Right lobe of liver (tissue), 6 donors: ENCODE data around the gene SIX5. TPM values are rescaled to one million over a fixed set of nuclear protein-coding genes. Genes with fewer than 3 reads are reported as not detected.

Experiments used
- ATAC-seq, 4 donors: fragments of 200-7000 bp; cut with Tn5 transposase; one replicate each; pipeline ENCODE4 v1.9.1; 2020; ENCODE audit warnings: mild to moderate bottlenecking in 4 of 4, moderate library complexity in 4 of 4
- DNase-seq, 3 donors: peaks; one replicate each; pipeline ENCODE4 v3.0.0-alpha.2; 2020
- H3K27ac ChIP-seq, 3 donors: fragments of 200-600 bp; one replicate each; pipeline ENCODE4 v1.8.0; 2022
- H3K27me3 ChIP-seq, 2 donors: fragments of 200-600 bp; one replicate each; pipeline ENCODE4 v1.8.0; 2022
- H3K36me3 ChIP-seq, 4 donors: fragments of 200-600 bp; sonication (generic) in 1 of 4; one replicate each; pipeline versions ENCODE4 v1.5.1 to v1.8.0; 2017 to 2022; ENCODE audit warnings: control low read depth in 1 of 4
- H3K4me1 ChIP-seq, 4 donors: fragments of 200-600 bp; sonication (generic) in 1 of 4; one replicate each; pipeline versions ENCODE4 v1.5.1 to v1.8.0; 2017 to 2022; ENCODE audit warnings: control low read depth in 1 of 4
- H3K4me3 ChIP-seq, 3 donors: fragments of 200-600 bp; one replicate each; pipeline ENCODE4 v1.8.0; 2022
- H3K9me3 ChIP-seq, 4 donors: fragments of 200-600 bp; sonication (generic) in 1 of 4; one replicate each; pipeline versions ENCODE4 v1.5.1 to v1.8.0; 2017 to 2022; ENCODE audit warnings: control low read depth in 1 of 4
- POLR2A ChIP-seq: fragments of 450-650 bp; IDR thresholded peaks from one replicate; pipeline ENCODE4 v1.6.1; 2017; ENCODE audit warnings: antibody characterized with exemption, mild to moderate bottlenecking
- WGBS: methylation state at CpG from one replicate; pipeline ENCODE4 v1.1.6; 2018; ENCODE audit warnings: low coverage, low lambda C conversion rate; ENCODE audit not compliant: insufficient coverage; ENCODE audit errors: missing lambda C conversion rate; 5-methylcytosine and 5-hydroxymethylcytosine counted together
- intact Hi-C, 2 donors: fragments of 100-400 bp; cut with DNase I; formaldehyde crosslinking; loops; one replicate each; pipeline versions ENCODE4 v1.11.2 to v1.14.1; 2022
- total RNA-seq, 6 experiments: library from RNA; depleted of rRNA in 2 of 6; stranded (reverse); fragments of >200 nt in 2 of 6; fragmentation: NEBNext Ultra II Directional in 3 of 6; extraction: Animal tissue kit (Norgen Biotek cat#: 25700) in 3 of 6; gene quantifications; one replicate each; pipeline versions ENCODE4 v1.1.0 to v1.2.4, GENCODE V29; 2016 to 2023
- TF ChIP-seq, protein P1 (sequence below), 4 donors: fragments of 200-600 bp in 3 of 4; fragments of 450-650 bp in 1 of 4; IDR thresholded peaks; one replicate each; pipeline versions ENCODE4 v1.5.1 to v1.8.0; 2016 to 2022; ENCODE audit warnings: antibody characterized with exemption in 4 of 4, mild to moderate bottlenecking in 2 of 4
- donor health status: DM: no; HTN: yes; CAD: no.
- donor health status: DM: no; HTN: no; CAD: no.
- donor health status: DM: no; HTN: no; CAD: no.
- donor health status: DM: no; HTN: yes; CAD: no.
- donor health status: DM: no; HTN: yes; CAD: no.

The SIX5 gene
- total RNA-seq, 6 experiments from 2014 or later = 7.8 to 11.6 (median 9.5) TPM

- H3K27ac ChIP-seq = no peak overlapping the region
- 38% methylated on average over 17 of the region's 44 CpGs for WGBS
- TF ChIP-seq POLR2A = no peak
- TF ChIP-seq, protein P1, sequence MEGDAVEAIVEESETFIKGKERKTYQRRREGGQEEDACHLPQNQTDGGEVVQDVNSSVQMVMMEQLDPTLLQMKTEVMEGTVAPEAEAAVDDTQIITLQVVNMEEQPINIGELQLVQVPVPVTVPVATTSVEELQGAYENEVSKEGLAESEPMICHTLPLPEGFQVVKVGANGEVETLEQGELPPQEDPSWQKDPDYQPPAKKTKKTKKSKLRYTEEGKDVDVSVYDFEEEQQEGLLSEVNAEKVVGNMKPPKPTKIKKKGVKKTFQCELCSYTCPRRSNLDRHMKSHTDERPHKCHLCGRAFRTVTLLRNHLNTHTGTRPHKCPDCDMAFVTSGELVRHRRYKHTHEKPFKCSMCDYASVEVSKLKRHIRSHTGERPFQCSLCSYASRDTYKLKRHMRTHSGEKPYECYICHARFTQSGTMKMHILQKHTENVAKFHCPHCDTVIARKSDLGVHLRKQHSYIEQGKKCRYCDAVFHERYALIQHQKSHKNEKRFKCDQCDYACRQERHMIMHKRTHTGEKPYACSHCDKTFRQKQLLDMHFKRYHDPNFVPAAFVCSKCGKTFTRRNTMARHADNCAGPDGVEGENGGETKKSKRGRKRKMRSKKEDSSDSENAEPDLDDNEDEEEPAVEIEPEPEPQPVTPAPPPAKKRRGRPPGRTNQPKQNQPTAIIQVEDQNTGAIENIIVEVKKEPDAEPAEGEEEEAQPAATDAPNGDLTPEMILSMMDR (IDR thresholded peaks at IDR 0.05) = no peak
- ATAC-seq = no peak
- no peaks in the 10 kb centered on the region for H3K9me3 ChIP-seq
- no peak for DNase-seq
- H3K4me3 ChIP-seq = no peak overlapping the region
- intact Hi-C loops = loop anchor here (10.0 kb wide), 2 partner anchors 69 to 79 kb away; partner anchors contain the start of gene IRF2BP1 (in 1 of the 2)
- H3K4me1 ChIP-seq = no peaks in the 10 kb centered on the region
- no peaks in the 10 kb centered on the region for H3K27me3 ChIP-seq
- H3K36me3 ChIP-seq = no peaks in the 10 kb centered on the region
Measured at GRCh38 chr19:45815481-45816216, 46.6 kb upstream of the SIX5 start.

- no peaks in the 10 kb centered on the region for H3K4me1 ChIP-seq
- H3K36me3 ChIP-seq = no peaks in the 10 kb centered on the region
- intact Hi-C loops = loop anchor here (10.0 kb wide), 2 partner anchors 70 to 80 kb away; partner anchors contain the start of gene IRF2BP1 (in 1 of the 2)
- H3K4me3 ChIP-seq = no peak within 1 kb of the TSS
- no peak within 1 kb of the TSS for H3K27ac ChIP-seq
- H3K27me3 ChIP-seq = no peaks in the 10 kb centered on the region
- H3K9me3 ChIP-seq = no peaks in the 10 kb centered on the region
- DNase-seq = no peak
- no peak for ATAC-seq
- TF ChIP-seq POLR2A = no peak
- TF ChIP-seq, protein P1 (IDR thresholded peaks at IDR 0.05) = no peak
- WGBS = 66% methylated on average over 15 of the region's 40 CpGs
Measured at GRCh38 chr19:45814851-45815480, 45.9 kb upstream of the SIX5 start, which contains the start of gene RSPH6A. Gene RSPH6A (minus strand): TSS chr19:45815308. CDS start chr19:45815176, 132 bp downstream.

GRCh38 chr19:45814166-45814780 lies 45.2 kb upstream of the SIX5 start:
- no peaks in the 10 kb centered on the region for H3K36me3 ChIP-seq
- no peak overlapping the region for H3K4me3 ChIP-seq
- 83% methylated on average over 7 of the region's 12 CpGs for WGBS
- intact Hi-C loops = loop anchor here (10.0 kb wide), 2 partner anchors 71 to 81 kb away; partner anchors contain the start of gene IRF2BP1 (in 1 of the 2)
- H3K4me1 ChIP-seq = no peaks in the 10 kb centered on the region
- ATAC-seq = no peak
- H3K9me3 ChIP-seq = no peaks in the 10 kb centered on the region
- H3K27me3 ChIP-seq = no peaks in the 10 kb centered on the region
- no peak for TF ChIP-seq POLR2A
- TF ChIP-seq, protein P1 (IDR thresholded peaks at IDR 0.05) = no peak
- no peak for DNase-seq
- no peak overlapping the region for H3K27ac ChIP-seq

DNA sequence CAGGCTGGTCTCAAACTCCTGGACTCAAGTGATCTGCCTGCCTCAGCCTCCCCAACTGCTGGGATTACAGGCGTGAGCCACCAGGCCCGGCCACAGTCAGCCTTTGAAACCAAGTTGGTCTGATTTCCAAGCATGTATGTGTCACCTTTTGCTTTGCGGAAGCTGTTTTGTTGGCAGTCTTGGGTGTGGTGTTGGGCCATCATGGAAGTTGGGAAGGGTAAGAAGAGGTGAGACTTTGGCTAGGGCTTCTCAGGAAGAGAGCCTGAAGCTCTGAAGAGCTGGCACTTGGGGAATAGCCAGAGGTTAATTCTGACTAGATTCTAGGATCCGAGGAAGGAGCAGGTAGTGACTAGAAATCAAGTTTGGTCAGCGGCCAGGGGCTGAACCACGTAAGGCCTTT lies 43.2 kb upstream of the SIX5 start:
- H3K4me1 ChIP-seq = no peaks in the 10 kb centered on the region
- no peak for ATAC-seq
- no peaks in the 10 kb centered on the region for H3K9me3 ChIP-seq
- no peaks in the 10 kb centered on the region for H3K36me3 ChIP-seq
- intact Hi-C loops = loop anchor here (10.0 kb wide), 2 partner anchors 73 to 83 kb away; partner anchors contain the start of gene IRF2BP1 (in 1 of the 2)
- H3K27ac ChIP-seq = no peak overlapping the region
- WGBS = 79% methylated on average over 4 of the region's 6 CpGs
- no peak overlapping the region for H3K4me3 ChIP-seq
- DNase-seq = no peak
- TF ChIP-seq POLR2A = no peak
- TF ChIP-seq, protein P1 (IDR thresholded peaks at IDR 0.05) = no peak
- H3K27me3 ChIP-seq = no peaks in the 10 kb centered on the region
